Measurements from ENCODE around the gene ZNF296. TPM values are rescaled to one million over a fixed set of nuclear protein-coding genes. Genes with fewer than 3 reads are reported as not detected.

ZNF296 gene
- total and polyA plus RNA-seq, 2 donors (not counting 3 experiments of a cell fraction or from before 2014, with no cell fraction given) = 0.35 to 1.8 TPM

GRCh38 chr19:45066921-45067661 is 9.2 kb downstream of the ZNF296 start:
- H3K4me2 ChIP-seq (ENCODE audit: insufficient read depth, low read length) = no peak overlapping the region
- no peak overlapping the region for H3K27ac ChIP-seq (ENCODE audit: insufficient read depth, low read depth, low read length)
- POLR2A ChIA-PET = interaction anchor here (0.6 kb wide), 1 partner anchor 53 kb away, joined by 3 read pairs; no protein-coding TSS in a partner anchor
- H2AFZ ChIP-seq (ENCODE audit: low read depth, low read length) = no peak overlapping the region
- intact Hi-C loops (cut with micrococcal nuclease) = no loop called here
- no peak for FAIRE-seq
- DNase-seq (ENCODE audit: low read depth, low spot score) = no peak
- dilution Hi-C loops (cut with MboI; ENCODE audit: extremely low pct_ligation_motif_present, low sequenced_read_pairs) = no loop called here
- no peaks in the 10 kb centered on the region for H3K27me3 ChIP-seq (ENCODE audit: control insufficient read depth in 2 of 2, insufficient read depth in 2 of 2, low read length in 2 of 2)
- H4K20me1 ChIP-seq (replicated peaks; ENCODE audit: control insufficient read depth, extremely low read depth, insufficient read depth, low read length) = no peaks in the 10 kb centered on the region
- CTCF ChIA-PET = interaction anchor here (1.0 to 1.5 kb wide), 2 partner anchors 8 to 10 kb away, joined by 3 to 9 read pairs; no protein-coding TSS in a partner anchor
- no peak for TF ChIP-seq GATA2 (IDR thresholded peaks at IDR 0.05; ENCODE audit: insufficient read depth, insufficient read length, low read depth, low read length)
- TF ChIP-seq, protein P1, sequence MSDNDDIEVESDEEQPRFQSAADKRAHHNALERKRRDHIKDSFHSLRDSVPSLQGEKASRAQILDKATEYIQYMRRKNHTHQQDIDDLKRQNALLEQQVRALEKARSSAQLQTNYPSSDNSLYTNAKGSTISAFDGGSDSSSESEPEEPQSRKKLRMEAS (IDR thresholded peaks at IDR 0.05; ENCODE audit: insufficient read depth, insufficient read length) = no peak
- no peak for TF ChIP-seq POLR2A (IDR thresholded peaks at IDR 0.05; ENCODE audit: low read depth, low read length)
- TF ChIP-seq MYC (IDR thresholded peaks at IDR 0.05; ENCODE audit: low read depth, low read length) = no peak
- TF ChIP-seq POLR2AphosphoS5 (IDR thresholded peaks at IDR 0.05; ENCODE audit: insufficient read depth, low read depth, low read length) = no peak
- no peak for TF ChIP-seq EZH2 (IDR thresholded peaks at IDR 0.05; ENCODE audit: borderline replicate concordance, low read depth, low read length, severe bottlenecking)
- TF ChIP-seq, protein P2, sequence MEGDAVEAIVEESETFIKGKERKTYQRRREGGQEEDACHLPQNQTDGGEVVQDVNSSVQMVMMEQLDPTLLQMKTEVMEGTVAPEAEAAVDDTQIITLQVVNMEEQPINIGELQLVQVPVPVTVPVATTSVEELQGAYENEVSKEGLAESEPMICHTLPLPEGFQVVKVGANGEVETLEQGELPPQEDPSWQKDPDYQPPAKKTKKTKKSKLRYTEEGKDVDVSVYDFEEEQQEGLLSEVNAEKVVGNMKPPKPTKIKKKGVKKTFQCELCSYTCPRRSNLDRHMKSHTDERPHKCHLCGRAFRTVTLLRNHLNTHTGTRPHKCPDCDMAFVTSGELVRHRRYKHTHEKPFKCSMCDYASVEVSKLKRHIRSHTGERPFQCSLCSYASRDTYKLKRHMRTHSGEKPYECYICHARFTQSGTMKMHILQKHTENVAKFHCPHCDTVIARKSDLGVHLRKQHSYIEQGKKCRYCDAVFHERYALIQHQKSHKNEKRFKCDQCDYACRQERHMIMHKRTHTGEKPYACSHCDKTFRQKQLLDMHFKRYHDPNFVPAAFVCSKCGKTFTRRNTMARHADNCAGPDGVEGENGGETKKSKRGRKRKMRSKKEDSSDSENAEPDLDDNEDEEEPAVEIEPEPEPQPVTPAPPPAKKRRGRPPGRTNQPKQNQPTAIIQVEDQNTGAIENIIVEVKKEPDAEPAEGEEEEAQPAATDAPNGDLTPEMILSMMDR (IDR thresholded peaks at IDR 0.05; ENCODE audit: extremely low read depth in 1 of 2, insufficient read depth in 1 of 2, low read depth in 1 of 2, low read length in 2 of 2) = no peak
- no peaks in the 10 kb centered on the region for H3K4me1 ChIP-seq (ENCODE audit: control insufficient read depth, extremely low read depth, insufficient read depth, low read length)
- H3K9ac ChIP-seq (replicated peaks; ENCODE audit: extremely low read depth, insufficient read depth, low read length) = no peak overlapping the region
- H3K79me2 ChIP-seq (ENCODE audit: control insufficient read depth, insufficient read depth, low read length) = no peaks in the 10 kb centered on the region
- no peaks in the 10 kb centered on the region for H3K9me3 ChIP-seq (replicated peaks; ENCODE audit: control insufficient read depth, insufficient read depth, low read length)
- H3K9me1 ChIP-seq (replicated peaks; ENCODE audit: control insufficient read depth, extremely low read depth, insufficient read depth, low read length) = no peaks in the 10 kb centered on the region
- BruUV-seq (replicated peaks) = no TSS peak
- H3K36me3 ChIP-seq (ENCODE audit: control insufficient read depth in 2 of 2, extremely low read depth in 1 of 2, insufficient read depth in 2 of 2, low read length in 2 of 2) = peaks cover 5 to 50% of the 10 kb centered on the region in 2 experiments
- H3K4me3 ChIP-seq (replicated peaks in 1 of 3; ENCODE audit: insufficient read depth in 1 of 3, low read depth in 1 of 3, low read length in 3 of 3) = no peak overlapping the region
